B cell (primary cell): Measurements from ENCODE around the gene MRAS. TPM values are rescaled to one million over a fixed set of nuclear protein-coding genes. Genes with fewer than 3 reads are reported as not detected.

Source experiments
- ATAC-seq: fragments of 200-7000 bp; cut with Tn5 transposase; one replicate; pipeline ENCODE4 v1.10.0; 2021; ENCODE audit warnings: low read depth, mild to moderate bottlenecking, moderate number of reproducible peaks, moderate library complexity
- CTCF ChIA-PET: fragments of 350-600 bp; sonication (Branson Sonifier 250); formaldehyde crosslinking; loops from one replicate; lab custom pipeline; 2021; ENCODE audit warnings: antibody characterized with exemption, inconsistent platforms; lab: Charles Lee
- POLR2A ChIA-PET: fragments of 350-600 bp; sonication (Branson Sonifier 250); formaldehyde crosslinking; loops from one replicate; lab custom pipeline; 2021; ENCODE audit warnings: antibody characterized with exemption; lab: Charles Lee
- DNase-seq: peaks from one replicate; pipeline ENCODE4 v3.0.0; 2013
- H2AFZ ChIP-seq: 2 replicates; pipeline ENCODE4 v1.6.1; 2012; ENCODE audit warnings: mild to moderate bottlenecking, low read depth, low read length; ENCODE audit not compliant: insufficient read depth, poor library complexity, severe bottlenecking
- H3K27ac ChIP-seq, 2 donors: 1 replicate in 1 of 2; 2 replicates in 1 of 2; pipeline ENCODE4 v1.5.1; 2012 to 2013; ENCODE audit warnings: low read length in 2 of 2, mild to moderate bottlenecking in 2 of 2, moderate library complexity in 1 of 2
- H3K27me3 ChIP-seq, 4 experiments: fragments of 200-600 bp in 1 of 4; sonication (generic) in 1 of 4; replicated peaks in 1 of 4; 1 replicate in 2 of 4; 2 replicates in 2 of 4; pipeline versions ENCODE4 v1.6.1 to v1.7.0; 2013 to 2016; ENCODE audit warnings: low read length in 3 of 4, mild to moderate bottlenecking in 2 of 4, mixed read lengths in 1 of 4, moderate library complexity in 1 of 4; ENCODE audit not compliant: insufficient read depth in 4 of 4, control insufficient read depth in 3 of 4; ENCODE audit errors: control extremely low read depth in 1 of 4
- H3K36me3 ChIP-seq, 2 experiments: replicated peaks in 1 of 2; 1 replicate in 1 of 2; 2 replicates in 1 of 2; pipeline versions ENCODE4 v1.6.1 to v1.7.1; 2013; ENCODE audit warnings: low read length in 1 of 2; ENCODE audit not compliant: insufficient read depth in 2 of 2, control insufficient read depth in 1 of 2; ENCODE audit errors: control extremely low read depth in 1 of 2, extremely low read depth in 1 of 2
- H3K4me1 ChIP-seq, 2 donors: fragments of 200-600 bp in 1 of 2; sonication (generic) in 1 of 2; 1 replicate in 1 of 2; 2 replicates in 1 of 2; pipeline versions ENCODE4 v1.5.1 to v1.6.1; 2013 to 2017; ENCODE audit warnings: low read length in 2 of 2; ENCODE audit not compliant: control insufficient read depth in 2 of 2, insufficient read depth in 2 of 2
- H3K4me2 ChIP-seq: replicated peaks from 2 replicates; pipeline ENCODE3; 2012; ENCODE audit warnings: mild to moderate bottlenecking, low read depth, low read length; ENCODE audit not compliant: poor library complexity, severe bottlenecking
- H3K4me3 ChIP-seq, 5 experiments: fragments of 200-600 bp in 1 of 5; sonication (generic) in 1 of 5; 1 replicate in 3 of 5; 2 replicates in 2 of 5; pipeline versions ENCODE4 v1.5.1 to v1.7.0; 2011 to 2016; ENCODE audit warnings: low read length in 4 of 5, mild to moderate bottlenecking in 4 of 5, low read depth in 2 of 5, control low read depth in 1 of 5, moderate library complexity in 1 of 5; ENCODE audit not compliant: insufficient read depth in 1 of 5; ENCODE audit errors: control extremely low read depth in 1 of 5, extremely low read depth in 1 of 5
- H3K79me2 ChIP-seq: fragments of 200-600 bp; sonication (generic); one replicate; pipeline ENCODE4 v1.6.0; 2016; ENCODE audit warnings: low read length; ENCODE audit not compliant: control insufficient read depth, insufficient read depth
- H3K9ac ChIP-seq: fragments of 200-600 bp; sonication (generic); 2 replicates; pipeline ENCODE4 v1.6.1; 2017; ENCODE audit warnings: mild to moderate bottlenecking, low read length, moderate library complexity
- H3K9me3 ChIP-seq, 3 donors: one replicate each; pipeline versions ENCODE4 v1.6.1 to v1.7.1; 2013; ENCODE audit warnings: low read length in 2 of 3; ENCODE audit not compliant: control insufficient read depth in 2 of 3, insufficient read depth in 1 of 3; ENCODE audit errors: control extremely low read depth in 1 of 3
- H4K20me1 ChIP-seq: 2 replicates; pipeline ENCODE4 v1.6.0; 2012; ENCODE audit warnings: mild to moderate bottlenecking, low read length; ENCODE audit not compliant: insufficient read depth, control insufficient read depth, poor library complexity, severe bottlenecking
- H3K27ac Mint-ChIP-seq: one replicate; pipeline ENCODE4 v1.8.0; 2021; ENCODE audit warnings: mixed read lengths
- H3K27me3 Mint-ChIP-seq: one replicate; pipeline ENCODE4 v1.8.0; 2021; ENCODE audit warnings: mixed read lengths
- H3K4me1 Mint-ChIP-seq: one replicate; pipeline ENCODE4 v1.8.0; 2021; ENCODE audit warnings: mixed read lengths
- H3K4me3 Mint-ChIP-seq: one replicate; pipeline ENCODE4 v1.8.0; 2021; ENCODE audit warnings: mixed read lengths
- H3K9me3 Mint-ChIP-seq: one replicate; pipeline ENCODE4 v1.8.0; 2022; ENCODE audit warnings: mixed read lengths; ENCODE audit not compliant: insufficient read depth
- CTCF ChIP-seq: fragments of 200-600 bp; IDR thresholded peaks from one replicate; pipeline ENCODE4 v1.8.0; 2022; ENCODE audit warnings: antibody characterized with exemption, mild to moderate bottlenecking
- EZH2 ChIP-seq: IDR thresholded peaks from 2 replicates; pipeline ENCODE4 v1.6.1; 2012; ENCODE audit warnings: borderline replicate concordance, low read depth, mild to moderate bottlenecking, moderate library complexity, low read length; ENCODE audit not compliant: insufficient read depth, poor library complexity, severe bottlenecking
- WGBS: methylation state at CpG from one replicate; pipeline ENCODE4 v1.1.5; 2013; ENCODE audit warnings: missing lambda C conversion rate; ENCODE audit not compliant: insufficient coverage; 5-methylcytosine and 5-hydroxymethylcytosine counted together
- intact Hi-C: fragments of 100-400 bp; cut with micrococcal nuclease; formaldehyde crosslinking; loops from one replicate; pipeline ENCODE4 v1.10.0; 2022
- polyA plus RNA-seq: library from polyadenylated mRNA; depleted of rRNA; stranded (reverse); fragments of >200 nt; gene quantifications from 2 replicates; pipeline ENCODE4 v1.2.3, GENCODE V29; 2012
- total RNA-seq, 2 donors: library from RNA; stranded (reverse); fragments of 120-200 nt in 1 of 2; gene quantifications; 1 replicate in 1 of 2; 2 replicates in 1 of 2; pipeline versions ENCODE4 v1.2.3 to v1.2.4, GENCODE V29; 2013 to 2022

The MRAS gene
- total and polyA plus RNA-seq, 2 donors (not counting 1 experiment from before 2014, with no cell fraction given), result 0.03 to 0.22 TPM

- H3K27ac ChIP-seq, result no peak overlapping the region
- no peaks in the 10 kb centered on the region for H3K4me1 Mint-ChIP-seq
- no peak for TF ChIP-seq CTCF
- no peak for TF ChIP-seq EZH2
- H4K20me1 ChIP-seq, result no peaks in the 10 kb centered on the region
- intact Hi-C loops, result no loop called here
- H3K4me3 Mint-ChIP-seq, result no peak overlapping the region
- H3K27ac Mint-ChIP-seq, result no peak overlapping the region
- DNase-seq (no peak), ATAC-seq (no peak)
- 42% methylated on average over 4 of the region's 5 CpGs for WGBS
- no peaks in the 10 kb centered on the region for H3K36me3 ChIP-seq
- H3K4me2 ChIP-seq, result no peak overlapping the region
- no peaks in the 10 kb centered on the region for H3K79me2 ChIP-seq
- ChIA-PET CTCF (interaction anchor here (1.0 kb wide), 1 partner anchor 156 kb away, joined by 3 read pairs; no protein-coding TSS in a partner anchor), POLR2A (no interaction called here)
- H3K9me3 Mint-ChIP-seq, result peaks cover 4% of the 10 kb centered on the region
- H3K27me3 ChIP-seq, result peaks cover 0 to 19% (median 3%) of the 10 kb centered on the region in 4 experiments
- no peak overlapping the region for H3K9ac ChIP-seq
- H2AFZ ChIP-seq, result no peak overlapping the region
- H3K9me3 ChIP-seq, result peaks cover 2 to 11% (median 2%) of the 10 kb centered on the region in 3 donors
- H3K4me1 ChIP-seq, result no peaks in the 10 kb centered on the region
- H3K27me3 Mint-ChIP-seq, result peaks cover 56% of the 10 kb centered on the region
- no peak overlapping the region for H3K4me3 ChIP-seq
Measured at GRCh38 chr3:138338244-138338643, 10.1 kb upstream of the MRAS start.

GRCh38 chr3:138338811-138339210 lies 9.6 kb upstream of the MRAS start:
- peaks cover 2 to 11% (median 2%) of the 10 kb centered on the region in 3 donors for H3K9me3 ChIP-seq
- 93% methylated on average over 2 of the region's 5 CpGs for WGBS
- TF ChIP-seq EZH2, result no peak
- TF ChIP-seq CTCF, result no peak
- peaks cover 0 to 24% (median 3%) of the 10 kb centered on the region in 4 experiments for H3K27me3 ChIP-seq
- DNase-seq (no peak), ATAC-seq (no peak)
- no peak overlapping the region for H3K4me3 Mint-ChIP-seq
- H3K4me1 ChIP-seq, result no peaks in the 10 kb centered on the region
- no peak overlapping the region for H3K9ac ChIP-seq
- no peak overlapping the region for H3K4me2 ChIP-seq
- no peaks in the 10 kb centered on the region for H3K4me1 Mint-ChIP-seq
- intact Hi-C loops, result no loop called here
- H3K9me3 Mint-ChIP-seq, result peaks cover 4% of the 10 kb centered on the region
- H3K27ac Mint-ChIP-seq, result no peak overlapping the region
- H3K27me3 Mint-ChIP-seq, result peaks cover 59% of the 10 kb centered on the region
- no peak overlapping the region for H2AFZ ChIP-seq
- H3K36me3 ChIP-seq, result no peaks in the 10 kb centered on the region
- H3K79me2 ChIP-seq, result no peaks in the 10 kb centered on the region
- H4K20me1 ChIP-seq, result no peaks in the 10 kb centered on the region
- POLR2A ChIA-PET, result no interaction called here
- no peak overlapping the region for H3K27ac ChIP-seq
- CTCF ChIA-PET, result interaction anchor here (1.0 kb wide), 1 partner anchor 157 kb away, joined by 3 read pairs; no protein-coding TSS in a partner anchor
- H3K4me3 ChIP-seq, result no peak overlapping the region
